HCT116 (cell line): ENCODE data around the gene OMP. TPM values are rescaled to one million over a fixed set of nuclear protein-coding genes. Genes with fewer than 3 reads are reported as not detected.

Source experiments
- ATAC-seq: fragments of 200-7000 bp; cut with Tn5 transposase; 2 replicates; pipeline ENCODE4 v1.9.1; 2020; ENCODE audit warnings: mild to moderate bottlenecking, moderate library complexity
- BruUV-seq: library from RNA; stranded (reverse); fragments of 400-500 nt; replicated peaks from 2 replicates; lab custom pipeline; 2021; lab: Mats Ljungman, UMichigan
- CTCF ChIA-PET: fragments of 300-600 bp; sonication (Branson Sonifier 250); formaldehyde crosslinking; loops from one replicate; lab custom pipeline; 2021; ENCODE audit warnings: antibody characterized with exemption; lab: Charles Lee
- POLR2A ChIA-PET: fragments of 300-600, 350-600 bp; sonication (Branson Sonifier 250); formaldehyde crosslinking; loops from one replicate; lab custom pipeline; 2021; ENCODE audit warnings: antibody characterized with exemption; lab: Charles Lee
- RAD21 ChIA-PET, 2 experiments: fragments of 300-600 bp; sonication (Branson Sonifier 250); formaldehyde crosslinking; loops; one replicate each; lab custom pipeline; 2023; ENCODE audit warnings: low total read pairs in 2 of 2; ENCODE audit not compliant: uncharacterized antibody in 2 of 2, unreplicated experiment in 2 of 2, low non-redundant PET in 1 of 2; lab: Charles Lee
- DNase-seq: peaks from one replicate; pipeline ENCODE4 v3.0.0-alpha.2; 2010; ENCODE audit warnings: low read depth, low spot score
- H2AFZ ChIP-seq: fragments of 200-600 bp; shearing (Covaris generic), sonication (generic); 2 replicates; pipeline ENCODE4 v1.6.1; 2017; ENCODE audit warnings: low read depth, mixed run types, mixed read lengths, antibody characterized with exemption, low read length; ENCODE audit not compliant: poor library complexity, severe bottlenecking
- H3K27ac ChIP-seq: 2 replicates; pipeline ENCODE4 v1.5.1; 2012; ENCODE audit warnings: low read depth, low read length
- H3K27me3 ChIP-seq: fragments of 200-600 bp; sonication (generic); 2 replicates; pipeline ENCODE4 v1.6.1; 2016; ENCODE audit warnings: mixed run types, low read length, mixed read lengths; ENCODE audit not compliant: insufficient read depth
- H3K36me3 ChIP-seq, 2 experiments: fragments of 200-500 bp in 1 of 2; fragments of 200-600 bp in 1 of 2; sonication (Bioruptor generic) in 1 of 2; sonication (generic) in 1 of 2; 2 replicates each; pipeline versions ENCODE4 v1.5.1 to v1.6.1; 2014 to 2016; ENCODE audit warnings: low read length in 2 of 2, inconsistent platforms in 1 of 2, mixed read lengths in 1 of 2, mixed run types in 1 of 2; ENCODE audit not compliant: insufficient read depth in 2 of 2, control insufficient read depth in 1 of 2
- H3K4me1 ChIP-seq, 2 experiments: fragments of 200-600 bp in 1 of 2; sonication (generic) in 1 of 2; 2 replicates each; pipeline versions ENCODE4 v1.5.1 to v1.6.1; 2012 to 2017; ENCODE audit warnings: low read length in 2 of 2, inconsistent platforms in 1 of 2, mild to moderate bottlenecking in 1 of 2, mixed read lengths in 1 of 2, mixed run types in 1 of 2, moderate library complexity in 1 of 2; ENCODE audit not compliant: insufficient read depth in 2 of 2, control insufficient read depth in 1 of 2
- H3K4me2 ChIP-seq: fragments of 200-600 bp; sonication (generic); 2 replicates; pipeline ENCODE4 v1.6.1; 2017; ENCODE audit warnings: mixed run types, low read length, mixed read lengths
- H3K4me3 ChIP-seq, 2 experiments: fragments of 200-600 bp in 1 of 2; sonication (generic) in 1 of 2; replicated peaks in 1 of 2; 2 replicates each; pipeline ENCODE4 v1.5.1; 2011 to 2016; ENCODE audit warnings: low read length in 2 of 2, control low read depth in 1 of 2, low read depth in 1 of 2, mild to moderate bottlenecking in 1 of 2, mixed read lengths in 1 of 2, mixed run types in 1 of 2
- H3K79me2 ChIP-seq: fragments of 200-600 bp; sonication (generic); 2 replicates; pipeline ENCODE4 v1.6.1; 2017; ENCODE audit warnings: mild to moderate bottlenecking, mixed run types, low read length, moderate library complexity, mixed read lengths; ENCODE audit not compliant: insufficient read depth
- H3K9ac ChIP-seq: fragments of 200-600 bp; sonication (generic); 2 replicates; pipeline ENCODE4 v1.6.1; 2016; ENCODE audit warnings: low read length, mixed read lengths
- H3K9me2 ChIP-seq: fragments of 200-600 bp; sonication (generic), shearing (Covaris generic); 2 replicates; pipeline ENCODE4 v1.6.1; 2017; ENCODE audit warnings: mixed run types, mild to moderate bottlenecking, moderate library complexity; ENCODE audit not compliant: insufficient read depth
- H3K9me3 ChIP-seq, 2 experiments: fragments of 200-500 bp in 1 of 2; fragments of 200-600 bp in 1 of 2; sonication (Bioruptor generic) in 1 of 2; sonication (generic) in 1 of 2; 2 replicates each; pipeline ENCODE4 v1.6.1; 2014 to 2017; ENCODE audit warnings: low read length in 2 of 2, mixed read lengths in 2 of 2, inconsistent platforms in 1 of 2, low read depth in 1 of 2, mild to moderate bottlenecking in 1 of 2, mixed run types in 1 of 2, moderate library complexity in 1 of 2; ENCODE audit not compliant: control insufficient read depth in 1 of 2, insufficient read depth in 1 of 2
- H4K20me1 ChIP-seq: fragments of 200-600 bp; sonication (generic), shearing (Covaris generic); 2 replicates; pipeline ENCODE4 v1.6.1; 2017; ENCODE audit warnings: mixed run types, mild to moderate bottlenecking, moderate library complexity; ENCODE audit not compliant: insufficient read depth
- CBX3 ChIP-seq: IDR thresholded peaks from 2 replicates; pipeline ENCODE4 v1.6.1; 2012; ENCODE audit warnings: low read depth
- CEBPB ChIP-seq: IDR thresholded peaks from 2 replicates; pipeline ENCODE4 v1.6.1; 2012; ENCODE audit warnings: low read depth
- EGR1 ChIP-seq: IDR thresholded peaks from 2 replicates; pipeline ENCODE4 v1.6.1; 2012; ENCODE audit warnings: low read depth
- EZH2 ChIP-seq: fragments of 200-600 bp; sonication (generic); IDR thresholded peaks from 2 replicates; pipeline ENCODE4 v1.6.1; 2017; ENCODE audit warnings: antibody characterized with exemption, mixed run types
- EZH2phosphoT487 ChIP-seq: fragments of 200-600 bp; IDR thresholded peaks from 2 replicates; pipeline ENCODE4 v1.6.1; 2018; ENCODE audit warnings: antibody characterized with exemption, borderline replicate concordance
- JUND ChIP-seq: IDR thresholded peaks from 2 replicates; pipeline ENCODE4 v1.6.1; 2012
- POLR2A ChIP-seq: IDR thresholded peaks from 2 replicates; pipeline ENCODE4 v1.7.0; 2011; ENCODE audit warnings: borderline replicate concordance; ENCODE audit not compliant: insufficient read depth, insufficient read length; ENCODE audit errors: extremely low read depth
- RAD21 ChIP-seq: IDR thresholded peaks from 2 replicates; pipeline ENCODE4 v1.6.1; 2012; ENCODE audit warnings: low read depth, mild to moderate bottlenecking
- SP1 ChIP-seq: IDR thresholded peaks from 2 replicates; pipeline ENCODE4 v1.6.1; 2012; ENCODE audit warnings: low read depth
- SRF ChIP-seq: IDR thresholded peaks from 2 replicates; pipeline ENCODE4 v1.6.1; 2012; ENCODE audit warnings: low read depth
- YY1 ChIP-seq: IDR thresholded peaks from 2 replicates; pipeline ENCODE4 v1.6.1; 2011; ENCODE audit warnings: low read length, low read depth, moderate library complexity, mild to moderate bottlenecking; ENCODE audit not compliant: insufficient replicate concordance; ENCODE audit errors: extremely low read depth
- ZBTB33 ChIP-seq: IDR thresholded peaks from 2 replicates; pipeline ENCODE4 v1.6.1; 2011; ENCODE audit warnings: mild to moderate bottlenecking, low read length, moderate library complexity; ENCODE audit not compliant: insufficient replicate concordance; ENCODE audit errors: extremely low read depth
- ZFX ChIP-seq: fragments of 450-650 bp; IDR thresholded peaks from 2 replicates; pipeline ENCODE4 v1.6.1; 2017
- ZNF274 ChIP-seq: fragments of 200-500 bp; sonication (Bioruptor generic); IDR thresholded peaks from 2 replicates; pipeline ENCODE4 v1.6.1; 2014; ENCODE audit warnings: mild to moderate bottlenecking, low read depth, low read length, inconsistent platforms
- intact Hi-C: fragments of 100-400 bp; cut with micrococcal nuclease; formaldehyde crosslinking; loops from 2 replicates; pipeline ENCODE4 v1.10.0; 2022
- total RNA-seq: library from RNA; stranded (reverse); gene quantifications from one replicate; pipeline ENCODE4 v1.2.1, GENCODE V29; 2021; ENCODE audit not compliant: unreplicated experiment
- TF ChIP-seq, protein P1 (sequence below): IDR thresholded peaks from 2 replicates; pipeline ENCODE4 v1.6.1; 2012
- TF ChIP-seq, protein P2 (sequence below): IDR thresholded peaks from 2 replicates; pipeline ENCODE4 v1.6.1; 2012; ENCODE audit warnings: low read depth

Gene OMP
- total RNA-seq, 1 experiment from 2014 or later: not detected

DNA sequence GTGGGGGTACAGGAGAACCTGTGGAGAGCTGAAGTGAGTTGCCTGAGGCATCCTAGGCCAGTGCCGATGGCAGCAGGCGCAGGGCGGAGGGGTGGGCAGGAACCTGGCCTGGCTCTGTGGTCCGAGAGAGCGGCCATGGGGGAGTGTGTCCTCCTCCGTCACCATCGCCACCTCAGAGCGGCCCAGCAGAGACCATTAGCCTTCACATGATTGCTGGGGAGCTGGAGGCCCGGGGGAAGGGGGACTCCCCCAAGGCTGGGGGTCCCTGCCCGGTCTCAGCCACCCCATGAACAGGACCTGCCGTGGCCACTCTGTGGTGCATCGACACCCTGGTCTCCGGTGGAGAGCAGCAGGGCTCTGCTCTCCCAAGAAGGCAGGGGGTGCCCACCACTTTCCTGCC lies 4.1 kb downstream of the OMP start:
- Histone ChIP-seq H2AFZ (no peak overlapping the region), H3K27ac (peak overlapping the region; percentile 44; the same call in 1 of the 2 replicates), H3K9ac (no peak overlapping the region), H3K4me3 (no peak overlapping the region), H3K9me2 (no peaks in the 10 kb centered on the region), H3K27me3 (no peaks in the 10 kb centered on the region), H3K36me3 (no peaks in the 10 kb centered on the region), H3K4me2 (0 out of 2 replicates have a peak overlapping the region, but pooled peaks have one; percentile 28), H3K79me2 (no peaks in the 10 kb centered on the region), H3K4me1 (peaks cover 42 to 56% of the 10 kb centered on the region in 2 experiments), H4K20me1 (no peaks in the 10 kb centered on the region), H3K9me3 (no peaks in the 10 kb centered on the region)
- DNase-seq (no peak), ATAC-seq (no peak)
- intact Hi-C loops: no loop called here
- TF ChIP-seq, protein P1, sequence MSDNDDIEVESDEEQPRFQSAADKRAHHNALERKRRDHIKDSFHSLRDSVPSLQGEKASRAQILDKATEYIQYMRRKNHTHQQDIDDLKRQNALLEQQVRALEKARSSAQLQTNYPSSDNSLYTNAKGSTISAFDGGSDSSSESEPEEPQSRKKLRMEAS: no peak
- TF ChIP-seq JUND: no peak
- TF ChIP-seq YY1: no peak
- no peak for TF ChIP-seq ZFX
- TF ChIP-seq SRF: no peak
- no peak for TF ChIP-seq CEBPB
- TF ChIP-seq EZH2: no peak
- no peak for TF ChIP-seq SP1
- TF ChIP-seq EZH2phosphoT487: no peak
- no peak for TF ChIP-seq CBX3
- TF ChIP-seq, protein P2, sequence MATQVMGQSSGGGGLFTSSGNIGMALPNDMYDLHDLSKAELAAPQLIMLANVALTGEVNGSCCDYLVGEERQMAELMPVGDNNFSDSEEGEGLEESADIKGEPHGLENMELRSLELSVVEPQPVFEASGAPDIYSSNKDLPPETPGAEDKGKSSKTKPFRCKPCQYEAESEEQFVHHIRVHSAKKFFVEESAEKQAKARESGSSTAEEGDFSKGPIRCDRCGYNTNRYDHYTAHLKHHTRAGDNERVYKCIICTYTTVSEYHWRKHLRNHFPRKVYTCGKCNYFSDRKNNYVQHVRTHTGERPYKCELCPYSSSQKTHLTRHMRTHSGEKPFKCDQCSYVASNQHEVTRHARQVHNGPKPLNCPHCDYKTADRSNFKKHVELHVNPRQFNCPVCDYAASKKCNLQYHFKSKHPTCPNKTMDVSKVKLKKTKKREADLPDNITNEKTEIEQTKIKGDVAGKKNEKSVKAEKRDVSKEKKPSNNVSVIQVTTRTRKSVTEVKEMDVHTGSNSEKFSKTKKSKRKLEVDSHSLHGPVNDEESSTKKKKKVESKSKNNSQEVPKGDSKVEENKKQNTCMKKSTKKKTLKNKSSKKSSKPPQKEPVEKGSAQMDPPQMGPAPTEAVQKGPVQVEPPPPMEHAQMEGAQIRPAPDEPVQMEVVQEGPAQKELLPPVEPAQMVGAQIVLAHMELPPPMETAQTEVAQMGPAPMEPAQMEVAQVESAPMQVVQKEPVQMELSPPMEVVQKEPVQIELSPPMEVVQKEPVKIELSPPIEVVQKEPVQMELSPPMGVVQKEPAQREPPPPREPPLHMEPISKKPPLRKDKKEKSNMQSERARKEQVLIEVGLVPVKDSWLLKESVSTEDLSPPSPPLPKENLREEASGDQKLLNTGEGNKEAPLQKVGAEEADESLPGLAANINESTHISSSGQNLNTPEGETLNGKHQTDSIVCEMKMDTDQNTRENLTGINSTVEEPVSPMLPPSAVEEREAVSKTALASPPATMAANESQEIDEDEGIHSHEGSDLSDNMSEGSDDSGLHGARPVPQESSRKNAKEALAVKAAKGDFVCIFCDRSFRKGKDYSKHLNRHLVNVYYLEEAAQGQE: no peak
- no peak for TF ChIP-seq EGR1
- TF ChIP-seq ZNF274: no peak
- TF ChIP-seq POLR2A: no peak
- TF ChIP-seq ZBTB33: no peak
- TF ChIP-seq RAD21: no peak
- no TSS peak for BruUV-seq
- ChIA-PET POLR2A (interaction anchor here (0.7 to 0.8 kb wide), 2 partner anchors 11 to 33 kb away, joined by 3 to 4 read pairs; no protein-coding TSS in a partner anchor), CTCF (interaction anchor here (0.6 to 2.5 kb wide), 4 partner anchors 16 to 59 kb away, joined by 3 to 16 read pairs (median 6); no protein-coding TSS in a partner anchor), RAD21 (interaction anchor here in 1 of 2 experiments (0.8 kb wide), 1 partner anchor 11 kb away, joined by 4 read pairs; no protein-coding TSS in a partner anchor)
